Spinal cord (tissue), 10 donors: ENCODE data around the gene NUP50. TPM values are rescaled to one million over a fixed set of nuclear protein-coding genes. Genes with fewer than 3 reads are reported as not detected.
A peak's percentile ranks its signal among the peaks of the same experiment; 100 is the strongest.

Source experiments
- DNase-seq, 6 donors: peaks; one replicate each; pipeline versions ENCODE4 v3.0.0 to v3.0.0-alpha.2; 2013 to 2015; ENCODE audit warnings: low spot score in 6 of 6, low read depth in 4 of 6
- H3K27ac ChIP-seq: one replicate; pipeline ENCODE4 v1.5.1; 2013; ENCODE audit warnings: low read depth, low read length, control low read depth
- H3K27me3 ChIP-seq: one replicate; pipeline ENCODE4 v1.6.1; 2013; ENCODE audit warnings: low read length; ENCODE audit not compliant: control insufficient read depth, insufficient read depth
- H3K36me3 ChIP-seq: one replicate; pipeline ENCODE4 v1.6.1; 2013; ENCODE audit warnings: low read length; ENCODE audit not compliant: control insufficient read depth, insufficient read depth
- H3K4me1 ChIP-seq: one replicate; pipeline ENCODE4 v1.6.1; 2013; ENCODE audit warnings: low read length; ENCODE audit not compliant: control insufficient read depth, insufficient read depth
- H3K4me3 ChIP-seq: one replicate; pipeline ENCODE4 v1.5.1; 2013; ENCODE audit warnings: low read depth, low read length, control low read depth
- H3K9me3 ChIP-seq: one replicate; pipeline ENCODE4 v1.6.1; 2013; ENCODE audit warnings: low read length; ENCODE audit not compliant: control insufficient read depth, insufficient read depth
- WGBS: methylation state at CpG from one replicate; pipeline ENCODE4 v1.1.5; 2013; ENCODE audit warnings: missing lambda C conversion rate; ENCODE audit not compliant: insufficient coverage; 5-methylcytosine and 5-hydroxymethylcytosine counted together
- long read RNA-seq, 4 donors: transcript quantifications; one replicate each; lab custom pipeline, GENCODE V29; 2026
- polyA plus RNA-seq, 2 donors: library from polyadenylated mRNA; unstranded; fragments of 120-200 nt; gene quantifications; one replicate each; pipeline ENCODE4 v1.2.1, GENCODE V29; 2013; ENCODE audit not compliant: insufficient read length in 2 of 2
- total RNA-seq, 2 donors: library from RNA; depleted of rRNA in 1 of 2; stranded (reverse); fragments of 120-200 nt in 1 of 2; fragments of >200 nt in 1 of 2; gene quantifications; one replicate each; pipeline versions ENCODE4 v1.2.3 to v1.2.4, GENCODE V29; 2013 to 2014
- donor health status: healthy.

Gene NUP50, protein sequence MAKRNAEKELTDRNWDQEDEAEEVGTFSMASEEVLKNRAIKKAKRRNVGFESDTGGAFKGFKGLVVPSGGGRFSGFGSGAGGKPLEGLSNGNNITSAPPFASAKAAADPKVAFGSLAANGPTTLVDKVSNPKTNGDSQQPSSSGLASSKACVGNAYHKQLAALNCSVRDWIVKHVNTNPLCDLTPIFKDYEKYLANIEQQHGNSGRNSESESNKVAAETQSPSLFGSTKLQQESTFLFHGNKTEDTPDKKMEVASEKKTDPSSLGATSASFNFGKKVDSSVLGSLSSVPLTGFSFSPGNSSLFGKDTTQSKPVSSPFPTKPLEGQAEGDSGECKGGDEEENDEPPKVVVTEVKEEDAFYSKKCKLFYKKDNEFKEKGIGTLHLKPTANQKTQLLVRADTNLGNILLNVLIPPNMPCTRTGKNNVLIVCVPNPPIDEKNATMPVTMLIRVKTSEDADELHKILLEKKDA
- 10 to 100 TPM; 37.2 to 41.0 TPM for total RNA-seq
- 10 to 100 TPM; 38.1 to 40.1 TPM for polyA plus RNA-seq
- long read RNA-seq, donor 1, full-length matches to known transcripts = 9 of 56 reads
- long read RNA-seq, donor 1, partial matches to known transcripts = 15 of 56 reads
- long read RNA-seq, donor 1, other reads (novel, unspliced or antisense) = 32 of 56 reads
- long read RNA-seq, donor 2, full-length matches to known transcripts = 3 of 8 reads
- long read RNA-seq, donor 2, partial matches to known transcripts = 5 of 8 reads
- long read RNA-seq, donor 2, other reads (novel, unspliced or antisense) = 0 of 8 reads
- long read RNA-seq, donor 3, full-length matches to known transcripts = 8 of 8 reads
- long read RNA-seq, donor 3, partial matches to known transcripts = 0 of 8 reads
- long read RNA-seq, donor 3, other reads (novel, unspliced or antisense) = 0 of 8 reads
- long read RNA-seq, donor 4, full-length matches to known transcripts = 5 of 5 reads
- long read RNA-seq, donor 4, partial matches to known transcripts = 0 of 5 reads
- long read RNA-seq, donor 4, other reads (novel, unspliced or antisense) = 0 of 5 reads

DNA sequence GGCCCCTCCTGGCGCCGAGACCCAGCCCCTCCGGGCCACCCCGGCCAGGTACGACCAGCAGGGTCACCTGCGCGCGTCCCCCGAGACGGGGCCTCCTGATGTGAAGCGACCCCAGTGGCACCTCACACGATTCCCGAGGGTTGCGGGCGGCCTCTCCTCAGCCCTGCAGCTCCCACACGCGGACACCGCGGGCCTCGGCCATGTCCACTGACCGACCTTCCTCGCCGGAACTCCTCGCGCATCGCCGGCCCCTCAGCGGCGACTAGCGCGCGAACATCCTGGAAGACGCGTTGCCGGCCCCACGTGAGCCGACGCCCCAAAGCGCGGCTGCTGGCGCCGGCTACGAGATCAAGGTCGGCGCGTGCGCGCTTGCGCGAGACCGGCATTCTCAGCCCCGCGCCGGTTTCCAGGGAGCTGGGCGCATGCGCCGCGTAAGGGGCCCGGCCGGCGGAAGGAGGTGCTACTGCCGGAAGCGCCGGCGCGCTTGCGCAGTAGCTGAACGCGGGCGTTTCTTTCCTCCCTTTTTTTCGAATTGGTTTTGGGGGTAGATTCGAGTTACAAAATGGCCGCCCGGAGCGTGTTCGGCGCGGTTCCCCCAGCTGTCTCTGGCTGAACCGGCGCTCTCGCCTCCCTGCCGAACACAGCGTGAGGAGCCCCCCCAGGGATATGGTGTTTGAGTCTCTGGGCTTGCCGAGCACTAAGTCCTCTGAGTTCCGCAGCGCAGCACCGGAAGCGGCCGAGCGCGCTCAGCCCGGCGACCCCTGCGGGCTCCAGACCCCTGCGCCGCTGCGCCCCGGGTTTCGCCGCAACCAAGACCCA lies at the start of gene NUP50:
NUP50 (plus strand) TSS at position 475 of the 819 bp plus-strand sequence. CDS start 4,253 bp downstream, outside the sequence.
- DNase-seq = peak; percentile 90 to 99 (median 92)
- Histone ChIP-seq H3K4me3 (peak within 1 kb of the TSS; percentile 72), H3K27ac (peak within 1 kb of the TSS; percentile 79), H3K4me1 (peaks cover 21% of the 10 kb centered on the region), H3K27me3 (no peaks in the 10 kb centered on the region), H3K9me3 (no peaks in the 10 kb centered on the region), H3K36me3 (peaks cover 2% of the 10 kb centered on the region)
- under 1% methylated on average over 100 of the region's 100 CpGs for WGBS

DNA sequence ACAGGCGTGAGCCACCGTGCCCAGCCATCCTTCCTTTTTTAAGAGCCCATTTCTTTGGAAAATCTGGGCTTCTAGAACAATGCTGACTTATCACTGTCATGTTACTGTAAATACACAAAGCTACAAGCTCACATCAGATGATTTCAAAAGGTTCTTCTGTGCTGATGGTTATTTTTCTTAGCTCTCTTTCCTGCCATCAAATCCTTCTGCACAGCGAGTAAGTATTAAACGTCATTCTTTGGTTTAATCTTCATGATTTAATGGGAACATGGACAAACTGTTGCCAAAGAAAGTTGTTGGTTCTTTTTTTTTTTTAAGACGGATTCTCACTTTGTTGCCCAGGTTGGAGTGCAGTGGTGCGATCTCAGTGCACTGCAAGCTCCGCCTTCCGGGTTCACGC lies 43.3 kb upstream of the NUP50 start:
- Histone ChIP-seq H3K36me3 (no peaks in the 10 kb centered on the region), H3K4me1 (peaks cover 4% of the 10 kb centered on the region), H3K4me3 (no peak overlapping the region), H3K9me3 (no peaks in the 10 kb centered on the region), H3K27me3 (peaks cover 2% of the 10 kb centered on the region), H3K27ac (no peak overlapping the region)
- no peak for DNase-seq
- WGBS = 94% methylated on average over 4 of the region's 9 CpGs

- Histone ChIP-seq H3K27me3 (peaks cover 2% of the 10 kb centered on the region), H3K36me3 (no peaks in the 10 kb centered on the region), H3K9me3 (no peaks in the 10 kb centered on the region), H3K27ac (no peak overlapping the region), H3K4me1 (peaks cover 7% of the 10 kb centered on the region), H3K4me3 (no peak overlapping the region)
- 100% methylated on average over 1 of the region's 8 CpGs for WGBS
- DNase-seq = no peak
These were observed 42.8 kb upstream of the NUP50 start for GRCh38 chr22:45120931-45121330.

GRCh38 chr22:45124176-45124847 lies 39.4 kb upstream of the NUP50 start:
- Histone ChIP-seq H3K4me3 (no peak overlapping the region), H3K4me1 (peaks cover 7% of the 10 kb centered on the region), H3K9me3 (no peaks in the 10 kb centered on the region), H3K27ac (no peak overlapping the region), H3K27me3 (peaks cover 2% of the 10 kb centered on the region), H3K36me3 (no peaks in the 10 kb centered on the region)
- 37% methylated on average over 9 of the region's 10 CpGs for WGBS
- peak in 2 of 6 donors; percentile 9 to 34 for DNase-seq

DNA sequence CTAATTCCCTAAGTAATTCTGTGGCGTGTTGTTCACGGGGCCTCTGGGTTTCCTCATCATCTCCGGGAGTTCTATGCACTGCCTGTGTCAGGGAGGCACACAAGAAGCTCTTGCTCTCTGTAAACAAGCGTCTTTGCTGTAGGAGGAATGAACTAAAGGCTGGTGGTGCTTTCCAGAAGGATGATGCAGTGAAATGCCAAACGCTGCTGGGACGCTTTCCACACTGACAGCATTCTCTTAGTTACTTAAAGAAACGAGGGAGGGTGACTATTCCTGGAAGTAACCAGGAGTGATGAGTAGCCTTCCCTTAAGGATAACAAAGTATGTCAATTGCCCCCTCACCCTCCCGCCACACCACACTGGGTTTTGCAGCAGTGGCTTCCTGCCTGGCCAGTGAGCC lies 38.5 kb upstream of the NUP50 start:
- WGBS = no CpG with 5 or more reads among the region's 8 CpGs
- H3K4me3 ChIP-seq = no peak overlapping the region
- peaks cover 7% of the 10 kb centered on the region for H3K4me1 ChIP-seq
- H3K36me3 ChIP-seq = no peaks in the 10 kb centered on the region
- peak in 5 of 6 donors; percentile 23 to 72 (median 26) for DNase-seq
- H3K9me3 ChIP-seq = no peaks in the 10 kb centered on the region
- no peak overlapping the region for H3K27ac ChIP-seq
- H3K27me3 ChIP-seq = peaks cover 2% of the 10 kb centered on the region

DNA sequence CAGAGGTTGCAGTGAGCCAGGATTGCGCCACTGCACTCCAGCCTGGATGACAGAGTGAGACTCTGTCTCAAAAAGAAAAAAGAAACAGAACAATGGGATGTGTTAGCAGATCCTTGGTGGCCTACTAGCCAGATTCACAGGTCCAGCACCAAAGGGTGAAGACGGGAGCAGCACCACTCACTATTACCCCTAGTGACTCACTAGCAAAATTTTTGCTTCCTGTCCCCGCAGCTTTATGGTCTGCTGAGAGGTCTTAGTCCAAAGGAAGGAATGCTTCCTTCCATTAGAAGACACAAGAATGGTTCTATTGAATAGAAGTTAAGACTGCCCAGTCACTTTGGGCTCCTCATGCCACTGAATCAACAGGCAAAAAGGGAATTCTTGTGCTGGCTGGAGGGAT lies 35.9 kb upstream of the NUP50 start:
- Histone ChIP-seq H3K4me3 (no peak overlapping the region), H3K27me3 (peaks cover 2% of the 10 kb centered on the region), H3K27ac (no peak overlapping the region), H3K9me3 (no peaks in the 10 kb centered on the region), H3K36me3 (no peaks in the 10 kb centered on the region), H3K4me1 (peaks cover 7% of the 10 kb centered on the region)
- DNase-seq = no peak
- 100% methylated on average over 1 of the region's 3 CpGs for WGBS

GRCh38 chr22:45129703-45130524 lies 33.8 kb upstream of the NUP50 start:
- 64% methylated on average over 11 of the region's 14 CpGs for WGBS
- peak in 1 of 6 donors; percentile 1 for DNase-seq
- Histone ChIP-seq H3K27ac (no peak overlapping the region), H3K4me1 (peaks cover 7% of the 10 kb centered on the region), H3K27me3 (no peaks in the 10 kb centered on the region), H3K36me3 (peaks cover 6% of the 10 kb centered on the region), H3K4me3 (no peak overlapping the region), H3K9me3 (no peaks in the 10 kb centered on the region)

GRCh38 chr22:45130891-45131290 lies 32.8 kb upstream of the NUP50 start:
- H3K36me3 ChIP-seq = peaks cover 6% of the 10 kb centered on the region
- H3K27ac ChIP-seq = no peak overlapping the region
- H3K4me3 ChIP-seq = no peak overlapping the region
- H3K27me3 ChIP-seq = no peaks in the 10 kb centered on the region
- DNase-seq = no peak
- no peaks in the 10 kb centered on the region for H3K4me1 ChIP-seq
- H3K9me3 ChIP-seq = no peaks in the 10 kb centered on the region
- WGBS = 73% methylated on average over 6 of the region's 8 CpGs
